Measurements from ENCODE around the gene COMT.
"Not testable (repeated sequence)": the region's sequence is repeated elsewhere in the genome, so short reads cannot be mapped to it uniquely, and the experiment has no call there.

Gene COMT

DNA sequence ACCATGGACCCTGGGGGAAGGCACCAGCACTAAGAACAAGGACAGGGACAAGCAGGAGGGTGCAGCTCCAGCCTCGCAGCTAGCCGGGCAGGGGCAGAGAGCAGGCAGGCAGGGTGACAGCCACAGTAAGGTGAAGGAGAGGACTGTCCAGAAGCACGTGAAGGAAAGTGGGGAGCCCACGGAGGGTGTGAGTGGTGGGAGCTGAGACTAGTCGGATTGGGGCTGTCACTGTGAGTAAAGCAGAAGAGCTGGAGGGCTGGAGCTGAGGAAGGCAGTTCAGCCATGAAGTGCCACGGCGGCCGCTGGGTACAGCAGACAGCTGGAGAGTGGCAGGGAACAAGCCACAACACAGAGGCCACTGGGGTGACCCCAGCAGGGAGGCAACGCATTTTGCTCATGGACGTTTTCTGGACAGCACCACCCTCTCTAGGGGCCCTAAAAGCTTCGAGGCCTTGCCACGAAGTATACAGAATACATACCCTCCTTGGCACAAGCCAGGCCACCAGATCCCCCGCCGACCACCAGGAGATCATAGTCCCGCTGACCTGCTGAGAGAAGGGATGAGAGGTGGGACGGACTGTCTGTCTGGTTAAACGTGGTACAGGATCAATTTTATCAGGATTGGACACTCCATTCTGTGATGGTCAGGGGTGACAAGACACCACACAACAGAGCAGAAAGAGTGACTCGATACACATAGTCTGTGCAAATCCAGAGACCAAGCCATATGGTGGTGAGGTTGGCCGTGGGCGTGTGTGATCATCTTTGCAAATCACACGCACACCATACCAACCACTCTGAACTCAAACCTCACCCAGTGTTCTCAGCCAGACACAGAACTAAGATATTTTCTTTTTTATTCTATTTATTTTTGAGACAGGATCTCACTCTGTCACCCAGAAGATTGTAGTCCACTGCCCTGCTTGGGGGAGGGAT lies 10.8 kb upstream of the COMT start:
- H3K4me3 Mint-ChIP-seq = no peak overlapping the region
- H3K4me1 Mint-ChIP-seq (ENCODE audit: low read depth) = no peaks in the 10 kb centered on the region
- H3K27ac Mint-ChIP-seq = no peak overlapping the region
- no peaks in the 10 kb centered on the region for H3K9me3 Mint-ChIP-seq
- H3K36me3 Mint-ChIP-seq (ENCODE audit: low read depth) = peaks cover 7% of the 10 kb centered on the region
- no peaks in the 10 kb centered on the region for H3K27me3 Mint-ChIP-seq

- Mint-ChIP-seq H3K36me3 (ENCODE audit: low read depth) (peaks cover 14% of the 10 kb centered on the region), H3K4me1 (ENCODE audit: low read depth) (no peaks in the 10 kb centered on the region), H3K9me3 (peaks cover 3% of the 10 kb centered on the region), H3K27ac (no peak overlapping the region), H3K27me3 (no peaks in the 10 kb centered on the region), H3K4me3 (no peak overlapping the region)
These were observed 10.1 kb upstream of the COMT start for GRCh38 chr22:19931514-19931913.

GRCh38 chr22:19932367-19933206 lies 9.0 kb upstream of the COMT start:
- Mint-ChIP-seq H3K27me3 (no peaks in the 10 kb centered on the region), H3K36me3 (ENCODE audit: low read depth) (peaks cover 24% of the 10 kb centered on the region), H3K9me3 (peaks cover 7% of the 10 kb centered on the region), H3K4me1 (ENCODE audit: low read depth) (no peaks in the 10 kb centered on the region), H3K4me3 (no peak overlapping the region), H3K27ac (no peak overlapping the region)

DNA sequence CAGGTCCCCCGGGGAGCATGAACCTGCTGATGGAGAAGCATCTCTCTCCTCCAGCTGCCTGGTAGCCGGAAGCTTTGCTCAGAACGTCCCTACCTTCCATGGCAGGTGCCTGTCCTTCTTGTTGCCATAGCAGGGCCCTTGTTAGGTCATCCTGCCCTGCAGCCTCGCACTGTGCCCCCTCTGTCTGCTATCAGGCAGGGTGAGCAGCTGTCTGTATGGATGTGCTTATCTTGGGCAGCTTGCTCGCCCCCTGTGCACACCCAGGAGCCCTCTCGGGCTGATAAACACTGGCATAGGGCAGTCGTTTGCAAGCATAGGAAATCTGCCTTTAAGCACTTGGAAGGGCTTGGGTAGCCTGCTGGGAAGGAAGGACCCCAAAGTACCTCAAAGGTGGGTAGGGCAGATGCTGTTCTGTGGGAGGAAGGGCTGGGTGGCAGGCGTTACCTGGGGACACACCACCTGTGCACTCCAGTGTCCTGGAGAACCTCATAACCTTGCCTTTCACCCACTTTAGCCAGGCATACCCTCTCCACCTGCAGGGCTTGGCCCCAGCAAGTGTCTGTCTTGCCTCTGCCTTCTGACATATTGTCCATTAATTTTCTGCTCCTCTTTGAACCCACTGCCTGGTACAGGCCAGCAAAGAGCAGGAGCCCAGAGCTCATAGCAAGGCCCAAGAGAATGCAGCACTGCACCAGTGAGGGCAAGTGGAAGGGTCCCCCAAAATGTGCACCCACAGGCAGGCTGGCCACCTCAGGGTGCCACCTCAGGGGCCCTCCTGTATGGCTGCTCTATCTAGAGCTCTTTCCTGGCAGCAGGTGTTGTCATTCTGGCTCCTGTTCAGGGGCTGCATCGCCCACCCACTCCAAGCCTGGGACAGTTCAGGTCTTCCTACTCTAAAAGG lies 8.0 kb upstream of the COMT start:
- Mint-ChIP-seq H3K4me1 (ENCODE audit: low read depth) (no peaks in the 10 kb centered on the region), H3K27ac (no peak overlapping the region), H3K9me3 (peaks cover 7% of the 10 kb centered on the region), H3K27me3 (no peaks in the 10 kb centered on the region), H3K4me3 (no peak overlapping the region), H3K36me3 (ENCODE audit: low read depth) (peaks cover 32% of the 10 kb centered on the region)

DNA sequence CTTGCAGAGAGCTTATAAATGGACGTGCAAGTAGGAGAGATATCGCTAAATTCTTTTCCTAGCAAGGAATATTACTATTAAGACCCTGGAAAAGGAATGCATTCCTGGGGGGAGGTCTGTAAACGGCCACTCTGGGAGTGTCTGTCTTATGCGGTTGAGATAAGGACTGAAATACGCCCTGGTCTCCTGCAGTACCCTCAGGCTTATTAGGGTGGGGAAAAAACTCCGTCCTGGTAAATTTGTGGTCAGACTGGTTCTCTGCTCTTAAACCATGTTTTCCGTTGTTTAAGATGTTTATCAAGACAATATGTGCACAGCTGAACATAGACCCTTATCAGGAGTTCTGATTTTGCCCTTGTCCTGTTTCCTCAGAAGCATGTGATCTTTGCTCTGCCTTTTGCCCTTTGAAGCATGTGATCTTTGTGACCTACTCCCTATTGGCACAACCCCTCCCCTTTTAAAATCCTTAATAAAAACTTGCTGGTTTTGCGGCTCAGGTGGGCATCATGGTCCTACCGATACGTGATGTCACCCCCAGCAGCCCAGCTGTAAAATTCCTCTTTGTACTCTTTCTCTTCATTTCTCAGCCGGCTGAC lies 6.4 kb upstream of the COMT start:
- not testable (repeated sequence) for H3K27ac Mint-ChIP-seq; H3K4me3 Mint-ChIP-seq; H3K4me1 Mint-ChIP-seq (ENCODE audit: low read depth); H3K9me3 Mint-ChIP-seq; H3K27me3 Mint-ChIP-seq
- H3K36me3 Mint-ChIP-seq (ENCODE audit: low read depth) = peaks cover 34% of the 10 kb centered on the region

DNA sequence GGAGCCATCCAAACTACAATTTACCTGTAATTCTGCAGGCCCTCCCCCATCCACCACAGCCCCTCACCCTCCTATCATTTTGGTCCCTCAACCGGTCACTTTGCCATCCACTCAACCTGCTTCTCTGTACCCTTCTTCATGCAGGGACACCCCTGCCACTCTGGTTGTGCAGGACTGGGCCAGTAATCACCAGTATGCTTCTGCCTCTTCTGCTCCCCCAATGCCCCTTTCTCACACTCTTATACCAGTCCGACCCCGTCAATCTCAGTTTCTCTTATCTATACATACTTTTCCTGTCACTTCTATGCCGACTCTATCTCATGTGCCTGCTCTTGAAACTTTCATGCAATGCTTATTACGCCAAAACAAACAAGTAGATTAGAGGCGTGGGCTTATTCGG lies 5.1 kb upstream of the COMT start:
- peaks cover 34% of the 10 kb centered on the region for H3K36me3 Mint-ChIP-seq (ENCODE audit: low read depth)
- no peak overlapping the region for H3K27ac Mint-ChIP-seq
- no peak overlapping the region for H3K4me3 Mint-ChIP-seq

GRCh38 chr22:19937616-19938473 lies 3.7 kb upstream of the COMT start:
- Mint-ChIP-seq H3K4me1 (ENCODE audit: low read depth) (peaks cover 16% of the 10 kb centered on the region), H3K27me3 (no peaks in the 10 kb centered on the region), H3K4me3 (no peak overlapping the region), H3K27ac (no peak overlapping the region), H3K9me3 (peaks cover 7% of the 10 kb centered on the region), H3K36me3 (ENCODE audit: low read depth) (peaks cover 39% of the 10 kb centered on the region)

More for the DNA sequence above, 5.1 kb upstream of the COMT start:
- H3K27me3 Mint-ChIP-seq = no peaks in the 10 kb centered on the region
- H3K9me3 Mint-ChIP-seq = peaks cover 7% of the 10 kb centered on the region
- peaks cover 10% of the 10 kb centered on the region for H3K4me1 Mint-ChIP-seq (ENCODE audit: low read depth)

GRCh38 chr22:19940536-19941364 lies 822 bp upstream of the COMT start:
- H3K9me3 Mint-ChIP-seq = peaks cover 7% of the 10 kb centered on the region
- H3K4me3 Mint-ChIP-seq = peak overlapping the region; percentile 96

DNA sequence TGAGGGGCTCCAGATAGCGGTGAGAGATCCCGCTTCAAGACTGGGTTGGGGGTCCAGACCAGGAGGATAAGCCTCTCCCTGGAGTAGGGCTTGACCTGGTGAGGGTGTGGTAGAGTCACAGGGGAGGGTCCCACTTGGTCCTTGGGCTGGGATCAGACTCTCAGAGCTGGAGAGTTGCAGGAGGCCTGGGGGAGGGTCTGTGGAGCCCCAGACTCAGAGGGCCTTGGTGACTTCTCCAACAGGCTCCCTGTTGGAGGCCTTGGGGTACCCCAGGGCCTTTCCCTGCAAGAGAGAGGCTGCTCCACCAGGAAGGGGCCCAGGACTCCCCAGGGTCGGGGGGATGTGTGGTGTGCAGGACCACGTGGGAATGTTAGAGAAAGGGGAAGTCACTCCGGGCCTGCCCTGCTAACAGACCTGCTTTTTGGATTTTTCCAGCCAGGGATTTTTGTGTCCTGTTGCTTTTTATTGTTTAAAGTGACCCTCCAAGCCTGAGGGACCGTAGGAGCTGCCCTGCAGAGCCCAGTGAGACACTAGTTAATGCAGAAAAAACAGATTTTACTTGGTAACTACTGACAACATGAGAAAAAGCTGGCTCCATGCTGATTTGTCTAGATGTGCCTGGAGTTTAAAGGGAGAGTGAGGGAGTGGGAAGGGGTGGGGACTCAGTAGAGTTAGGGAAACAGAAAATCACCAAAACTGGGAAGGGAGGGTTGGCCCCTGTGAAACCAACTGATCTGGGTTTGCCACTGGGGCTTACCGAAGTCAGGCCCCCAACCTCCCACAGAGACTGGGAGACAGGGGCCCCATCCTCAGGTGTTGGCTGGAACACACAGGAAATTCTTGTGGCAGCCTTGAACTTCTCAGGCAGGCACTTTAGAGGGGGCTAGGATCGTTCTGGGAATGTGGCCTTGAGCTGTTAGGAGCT lies 847 bp downstream of the COMT start:
- Mint-ChIP-seq H3K4me3 (peak overlapping the region; percentile 96), H3K9me3 (no peaks in the 10 kb centered on the region), H3K27me3 (no peaks in the 10 kb centered on the region), H3K27ac (peak overlapping the region; percentile 99), H3K4me1 (ENCODE audit: low read depth) (peaks cover 44% of the 10 kb centered on the region), H3K36me3 (ENCODE audit: low read depth) (peaks cover 42% of the 10 kb centered on the region)

More at GRCh38 chr22:19940536-19941364, 822 bp upstream of the COMT start:
- Mint-ChIP-seq H3K36me3 (ENCODE audit: low read depth) (peaks cover 49% of the 10 kb centered on the region), H3K4me1 (ENCODE audit: low read depth) (peaks cover 35% of the 10 kb centered on the region), H3K27ac (peak overlapping the region; percentile 99), H3K27me3 (no peaks in the 10 kb centered on the region)

- peak overlapping the region; percentile 96 for H3K4me3 Mint-ChIP-seq
- H3K27ac Mint-ChIP-seq = peak overlapping the region; percentile 99
- peaks cover 40% of the 10 kb centered on the region for H3K36me3 Mint-ChIP-seq (ENCODE audit: low read depth)
- peaks cover 48% of the 10 kb centered on the region for H3K4me1 Mint-ChIP-seq (ENCODE audit: low read depth)
- H3K27me3 Mint-ChIP-seq = no peaks in the 10 kb centered on the region
- H3K9me3 Mint-ChIP-seq = no peaks in the 10 kb centered on the region
These were observed 1.8 kb downstream of the COMT start for GRCh38 chr22:19943082-19944026.

DNA sequence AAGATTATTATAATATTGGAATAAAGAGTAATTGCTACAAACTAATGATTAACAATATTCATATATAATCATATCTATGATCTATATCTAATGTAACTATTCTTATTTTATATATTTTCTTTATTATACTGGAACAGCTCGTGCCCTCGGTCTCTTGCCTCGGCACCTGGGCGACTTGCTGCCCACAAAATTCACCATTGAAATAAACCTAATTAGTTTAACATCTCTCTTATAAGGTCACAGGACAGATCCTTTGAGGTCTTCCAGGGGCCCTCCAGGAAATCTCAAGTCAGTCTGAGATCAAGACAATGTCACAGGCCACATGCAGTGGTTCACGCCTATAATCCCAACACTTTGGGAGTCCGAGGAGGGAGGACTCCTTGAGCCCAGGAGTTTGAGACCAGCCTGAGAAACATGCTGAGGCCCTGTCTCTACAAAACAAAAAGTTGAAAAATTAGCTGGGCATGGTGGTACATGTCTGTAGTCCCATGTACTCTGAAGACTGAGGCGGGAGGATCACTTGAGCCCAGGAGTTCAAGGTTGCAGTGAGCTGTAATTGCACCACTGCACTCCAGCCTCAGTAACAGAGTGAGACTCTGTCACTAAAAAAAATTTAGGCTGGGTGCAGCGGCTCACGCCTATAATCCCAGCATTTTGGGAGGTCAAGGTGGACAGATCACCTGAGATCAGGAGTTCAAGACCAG lies 6.6 kb downstream of the COMT start:
- Mint-ChIP-seq H3K4me1 (ENCODE audit: low read depth) (peaks cover 40% of the 10 kb centered on the region), H3K4me3 (no peak overlapping the region), H3K27me3 (no peaks in the 10 kb centered on the region), H3K27ac (no peak overlapping the region), H3K9me3 (no peaks in the 10 kb centered on the region), H3K36me3 (ENCODE audit: low read depth) (peaks cover 43% of the 10 kb centered on the region)

All from stimulated activated naive CD8-positive, alpha-beta T cell treated with anti-CD3 and anti-CD28 coated beads, Interleukin-15, Interleukin-2, amounts not matched to agents 100 ng/mL and 50 ng/mL, for 24 hours (primary cell).